ENCODE data around the gene NSFL1C.

The NSFL1C gene

GRCh38 chr20:1467355-1468116 is 887 bp upstream of the NSFL1C start:
- H3K27ac ChIP-seq: no peak overlapping the region
- TF ChIP-seq CTCF (IDR thresholded peaks at IDR 0.05) (no peak), ZFX (IDR thresholded peaks at IDR 0.05; ENCODE audit: borderline replicate concordance) (no peak)

- TF ChIP-seq ZFX (IDR thresholded peaks at IDR 0.05; ENCODE audit: borderline replicate concordance) (no peak), CTCF (IDR thresholded peaks at IDR 0.05) (peak; percentile 2)
- no peak overlapping the region for H3K27ac ChIP-seq
These were observed 369 bp upstream of the NSFL1C start for GRCh38 chr20:1467082-1467354.

- TF ChIP-seq ZFX (IDR thresholded peaks at IDR 0.05; ENCODE audit: borderline replicate concordance) (no peak), CTCF (IDR thresholded peaks at IDR 0.05) (no peak)
- H3K27ac ChIP-seq: peak overlapping the region; percentile 70
These were observed 1.0 kb downstream of the NSFL1C start for GRCh38 chr20:1465470-1466210.

GRCh38 chr20:1463971-1464570 is 2.6 kb downstream of the NSFL1C start:
- H3K27ac ChIP-seq: no peak overlapping the region
- TF ChIP-seq ZFX (IDR thresholded peaks at IDR 0.05; ENCODE audit: borderline replicate concordance) (no peak), CTCF (IDR thresholded peaks at IDR 0.05) (no peak)

- TF ChIP-seq ZFX (IDR thresholded peaks at IDR 0.05; ENCODE audit: borderline replicate concordance) (no peak), CTCF (IDR thresholded peaks at IDR 0.05) (no peak)
- H3K27ac ChIP-seq: no peak overlapping the region
These were observed 3.8 kb downstream of the NSFL1C start for GRCh38 chr20:1462834-1463233.

GRCh38 chr20:1462001-1462400 is 4.6 kb downstream of the NSFL1C start:
- H3K27ac ChIP-seq: no peak overlapping the region
- TF ChIP-seq CTCF (IDR thresholded peaks at IDR 0.05): no peak
- TF ChIP-seq ZFX (IDR thresholded peaks at IDR 0.05; ENCODE audit: borderline replicate concordance): no peak

- TF ChIP-seq ZFX (IDR thresholded peaks at IDR 0.05; ENCODE audit: borderline replicate concordance) (no peak), CTCF (IDR thresholded peaks at IDR 0.05) (no peak)
- no peak overlapping the region for H3K27ac ChIP-seq
These were observed 6.4 kb downstream of the NSFL1C start for GRCh38 chr20:1460275-1460674.
